VCaP (cell line): Measurements from ENCODE around the gene ELAVL1.
"Not testable (repeated sequence)": the region's sequence is repeated elsewhere in the genome, so short reads cannot be mapped to it uniquely, and the experiment has no call there.

ENCODE experiments used
- H3K27ac ChIP-seq: fragments of 450-650 bp; 2 replicates; pipeline ENCODE4 v1.5.1; 2017
- CTCF ChIP-seq: fragments of 450-650 bp; conservative IDR thresholded peaks from 2 replicates; pipeline ENCODE4 v1.5.1; 2017; ENCODE audit warnings: mild to moderate bottlenecking, moderate library complexity

Gene ELAVL1

DNA sequence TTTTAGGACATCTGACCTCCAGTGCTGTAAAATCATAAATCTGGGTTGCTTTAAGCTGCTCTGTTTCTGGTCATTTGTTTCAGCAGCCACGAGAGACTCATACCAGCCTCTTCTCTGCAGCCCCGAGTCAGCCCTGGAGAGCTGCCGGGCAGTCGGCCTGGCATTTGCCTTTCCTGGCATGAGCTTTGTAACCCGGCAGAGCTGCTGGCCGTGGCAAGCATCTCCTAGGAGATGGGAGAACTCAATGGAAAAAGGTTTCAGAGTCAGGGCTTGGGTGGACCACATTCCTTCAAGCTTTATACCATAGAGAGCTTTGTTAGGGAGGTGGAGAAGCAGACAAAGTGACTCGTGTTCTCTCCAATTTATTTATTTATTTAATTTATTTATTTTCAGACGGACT, 25.5 kb upstream of the ELAVL1 start:
- TF ChIP-seq CTCF, result no peak
- no peak overlapping the region for H3K27ac ChIP-seq

- TF ChIP-seq CTCF, result no peak
- no peak overlapping the region for H3K27ac ChIP-seq
These were observed 23.6 kb upstream of the ELAVL1 start for GRCh38 chr19:8028951-8029491.

GRCh38 chr19:8025316-8025715, 19.9 kb upstream of the ELAVL1 start:
- H3K27ac ChIP-seq, result no peak overlapping the region
- TF ChIP-seq CTCF, result no peak

- not testable (repeated sequence) for H3K27ac ChIP-seq
These were observed 18.8 kb upstream of the ELAVL1 start for GRCh38 chr19:8024256-8024655.

GRCh38 chr19:8023371-8023770, 17.9 kb upstream of the ELAVL1 start:
- no peak for TF ChIP-seq CTCF
- no peak overlapping the region for H3K27ac ChIP-seq

GRCh38 chr19:8022275-8022674, 16.8 kb upstream of the ELAVL1 start:
- no peak overlapping the region for H3K27ac ChIP-seq
- TF ChIP-seq CTCF, result no peak

DNA sequence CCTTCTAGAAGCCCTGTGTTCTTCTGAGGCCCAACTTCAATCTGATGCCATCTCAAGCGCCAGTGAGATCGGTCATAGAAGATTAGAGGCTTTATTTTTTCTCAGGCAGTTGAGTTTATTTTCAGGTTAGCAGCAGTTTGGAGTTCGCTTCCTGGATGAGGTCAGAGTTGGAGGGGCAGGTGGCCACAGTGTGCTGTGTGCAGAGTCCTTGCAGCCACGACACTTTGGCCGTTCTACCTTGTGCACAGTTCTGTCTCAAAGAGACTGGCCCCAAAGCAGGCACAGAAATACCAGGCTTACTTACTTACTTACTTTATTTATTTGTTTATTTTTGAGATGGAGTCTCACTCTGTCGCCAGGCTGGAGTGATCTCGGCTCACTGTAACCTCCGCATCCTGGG, 15.9 kb upstream of the ELAVL1 start:
- H3K27ac ChIP-seq, result no peak overlapping the region
- no peak for TF ChIP-seq CTCF

GRCh38 chr19:8020681-8021080, 15.2 kb upstream of the ELAVL1 start:
- TF ChIP-seq CTCF, result no peak
- H3K27ac ChIP-seq, result no peak overlapping the region
